ENCODE measurements around the gene RAPGEF5.

RAPGEF5 gene

GRCh38 chr7:22230238-22230637 is 126.7 kb downstream of the RAPGEF5 start:
- H3K4me1 ChIP-seq (ENCODE audit: control insufficient read depth, insufficient read depth, low read length), result no peaks in the 10 kb centered on the region
- WGBS (ENCODE audit: insufficient coverage, insufficient read length), result no CpG with 5 or more reads among the region's 2 CpGs
- no peaks in the 10 kb centered on the region for H3K27me3 ChIP-seq (ENCODE audit: control insufficient read depth, insufficient read depth, low read length)
- no peaks in the 10 kb centered on the region for H3K9me3 ChIP-seq (ENCODE audit: control insufficient read depth, insufficient read depth, low read length)
- DNase-seq (ENCODE audit: low read depth, low spot score), result no peak
- no peaks in the 10 kb centered on the region for H3K36me3 ChIP-seq (ENCODE audit: control insufficient read depth, insufficient read depth, low read length)
- H3K4me3 ChIP-seq (ENCODE audit: low read length), result no peak overlapping the region
- no peak overlapping the region for H3K27ac ChIP-seq (ENCODE audit: low read length)

GRCh38 chr7:22229148-22229547 is 127.8 kb downstream of the RAPGEF5 start:
- Histone ChIP-seq H3K27ac (ENCODE audit: low read length) (no peak overlapping the region), H3K9me3 (ENCODE audit: control insufficient read depth, insufficient read depth, low read length) (no peaks in the 10 kb centered on the region), H3K4me3 (ENCODE audit: low read length) (no peak overlapping the region), H3K4me1 (ENCODE audit: control insufficient read depth, insufficient read depth, low read length) (no peaks in the 10 kb centered on the region), H3K36me3 (ENCODE audit: control insufficient read depth, insufficient read depth, low read length) (no peaks in the 10 kb centered on the region), H3K27me3 (ENCODE audit: control insufficient read depth, insufficient read depth, low read length) (no peaks in the 10 kb centered on the region)
- DNase-seq (ENCODE audit: low read depth, low spot score), result no peak
- no CpG with 5 or more reads among the region's 2 CpGs for WGBS (ENCODE audit: insufficient coverage, insufficient read length)

DNA sequence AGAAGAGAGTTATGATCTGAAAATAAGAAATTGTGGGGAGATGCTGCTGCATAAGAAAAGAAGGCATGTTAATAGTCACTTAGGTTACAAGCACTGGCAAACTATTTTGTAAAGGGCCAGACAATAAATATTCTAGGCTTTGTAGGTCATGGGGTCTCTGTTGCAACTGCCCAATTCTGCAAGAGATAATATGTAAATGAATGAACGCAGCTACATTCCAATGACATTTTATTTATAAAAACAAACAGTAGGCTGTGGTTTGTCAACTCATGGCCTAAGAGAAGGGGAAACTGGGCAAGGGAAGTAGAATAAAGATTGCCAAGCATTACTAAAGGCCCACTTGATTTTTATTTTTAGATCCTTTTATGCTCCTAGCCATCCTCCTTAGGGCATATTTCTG is 133.1 kb downstream of the RAPGEF5 start:
- Histone ChIP-seq H3K27me3 (ENCODE audit: control insufficient read depth, insufficient read depth, low read length) (no peaks in the 10 kb centered on the region), H3K27ac (ENCODE audit: low read length) (no peak overlapping the region), H3K9me3 (ENCODE audit: control insufficient read depth, insufficient read depth, low read length) (no peaks in the 10 kb centered on the region), H3K4me3 (ENCODE audit: low read length) (no peak overlapping the region), H3K4me1 (ENCODE audit: control insufficient read depth, insufficient read depth, low read length) (no peaks in the 10 kb centered on the region), H3K36me3 (ENCODE audit: control insufficient read depth, insufficient read depth, low read length) (no peaks in the 10 kb centered on the region)
- no peak for DNase-seq (ENCODE audit: low read depth, low spot score)
- no CpG with 5 or more reads among the region's 1 CpG for WGBS (ENCODE audit: insufficient coverage, insufficient read length)

- H3K4me1 ChIP-seq (ENCODE audit: control insufficient read depth, insufficient read depth, low read length), result no peaks in the 10 kb centered on the region
- H3K27me3 ChIP-seq (ENCODE audit: control insufficient read depth, insufficient read depth, low read length), result no peaks in the 10 kb centered on the region
- H3K36me3 ChIP-seq (ENCODE audit: control insufficient read depth, insufficient read depth, low read length), result no peaks in the 10 kb centered on the region
- H3K27ac ChIP-seq (ENCODE audit: low read length), result no peak overlapping the region
- H3K9me3 ChIP-seq (ENCODE audit: control insufficient read depth, insufficient read depth, low read length), result no peaks in the 10 kb centered on the region
- no peak overlapping the region for H3K4me3 ChIP-seq (ENCODE audit: low read length)
- no CpG with 5 or more reads among the region's 4 CpGs for WGBS (ENCODE audit: insufficient coverage, insufficient read length)
- no peak for DNase-seq (ENCODE audit: low read depth, low spot score)
Measured at GRCh38 chr7:22220941-22221340, 136.0 kb downstream of the RAPGEF5 start.

DNA sequence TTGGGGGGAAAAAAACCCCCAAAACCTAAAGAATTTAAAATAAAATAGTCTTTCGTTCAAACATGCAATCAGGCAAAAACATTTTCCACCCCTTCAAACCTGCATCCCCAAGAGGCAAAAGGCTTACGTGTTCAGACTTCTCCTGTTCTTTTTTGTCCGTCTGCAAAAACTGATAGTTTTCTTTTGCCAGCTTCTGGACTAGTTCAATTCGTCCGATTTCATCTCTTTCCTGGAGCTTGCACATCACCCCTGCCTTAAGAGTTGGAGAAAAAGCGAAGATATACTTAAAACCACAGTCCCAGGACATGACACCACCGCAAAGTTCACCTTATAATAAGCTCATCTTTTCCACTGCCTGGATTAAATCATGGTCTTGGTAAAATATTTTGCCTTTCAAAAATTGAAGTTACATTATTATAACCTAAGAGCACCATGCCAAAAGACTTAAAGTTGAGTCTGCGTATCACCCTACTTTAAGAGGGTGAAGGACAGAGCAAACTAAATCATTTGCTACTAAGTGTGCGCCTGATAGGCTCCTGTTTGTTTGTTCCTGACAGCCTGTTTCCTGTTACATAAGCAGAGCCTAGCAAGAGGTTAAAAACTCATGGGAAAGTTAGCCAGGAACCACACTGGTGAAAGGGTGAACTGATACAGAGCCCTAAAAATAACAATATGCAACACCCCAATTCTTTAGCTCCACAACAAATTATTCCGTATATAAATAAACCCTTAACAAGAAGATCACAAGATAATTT is 137.0 kb downstream of the RAPGEF5 start:
- no peaks in the 10 kb centered on the region for H3K4me1 ChIP-seq (ENCODE audit: control insufficient read depth, insufficient read depth, low read length)
- DNase-seq (ENCODE audit: low read depth, low spot score), result no peak
- WGBS (ENCODE audit: insufficient coverage, insufficient read length), result 100% methylated on average over 1 of the region's 10 CpGs
- H3K27me3 ChIP-seq (ENCODE audit: control insufficient read depth, insufficient read depth, low read length), result no peaks in the 10 kb centered on the region
- H3K27ac ChIP-seq (ENCODE audit: low read length), result no peak overlapping the region
- H3K36me3 ChIP-seq (ENCODE audit: control insufficient read depth, insufficient read depth, low read length), result no peaks in the 10 kb centered on the region
- no peak overlapping the region for H3K4me3 ChIP-seq (ENCODE audit: low read length)
- H3K9me3 ChIP-seq (ENCODE audit: control insufficient read depth, insufficient read depth, low read length), result no peaks in the 10 kb centered on the region

DNA sequence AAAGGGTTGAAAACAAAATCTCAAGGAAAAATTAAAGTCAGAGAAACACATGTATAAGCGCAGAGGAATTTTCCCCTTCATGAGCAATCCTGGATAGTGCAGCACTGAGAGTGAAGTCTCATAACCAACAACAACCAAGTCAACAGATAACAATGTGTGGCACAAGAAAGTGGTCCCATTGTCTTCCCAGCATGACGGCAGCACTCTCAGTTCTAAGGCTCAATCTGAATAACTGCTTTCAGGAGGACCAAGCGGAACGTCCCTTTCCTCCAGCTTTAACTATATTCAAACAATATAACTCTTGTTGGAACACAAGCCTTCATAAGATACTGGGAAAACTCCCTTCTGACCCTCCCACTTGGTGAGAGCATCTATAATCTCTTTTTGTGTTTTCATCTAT is 137.9 kb downstream of the RAPGEF5 start:
- Histone ChIP-seq H3K9me3 (ENCODE audit: control insufficient read depth, insufficient read depth, low read length) (no peaks in the 10 kb centered on the region), H3K36me3 (ENCODE audit: control insufficient read depth, insufficient read depth, low read length) (no peaks in the 10 kb centered on the region), H3K27ac (ENCODE audit: low read length) (no peak overlapping the region), H3K4me1 (ENCODE audit: control insufficient read depth, insufficient read depth, low read length) (no peaks in the 10 kb centered on the region), H3K4me3 (ENCODE audit: low read length) (no peak overlapping the region), H3K27me3 (ENCODE audit: control insufficient read depth, insufficient read depth, low read length) (no peaks in the 10 kb centered on the region)
- no CpG with 5 or more reads among the region's 4 CpGs for WGBS (ENCODE audit: insufficient coverage, insufficient read length)
- no peak for DNase-seq (ENCODE audit: low read depth, low spot score)

- Histone ChIP-seq H3K27ac (ENCODE audit: low read length) (no peak overlapping the region), H3K4me1 (ENCODE audit: control insufficient read depth, insufficient read depth, low read length) (no peaks in the 10 kb centered on the region), H3K4me3 (ENCODE audit: low read length) (no peak overlapping the region), H3K9me3 (ENCODE audit: control insufficient read depth, insufficient read depth, low read length) (no peaks in the 10 kb centered on the region), H3K27me3 (ENCODE audit: control insufficient read depth, insufficient read depth, low read length) (no peaks in the 10 kb centered on the region), H3K36me3 (ENCODE audit: control insufficient read depth, insufficient read depth, low read length) (no peaks in the 10 kb centered on the region)
- no CpG with 5 or more reads among the region's 4 CpGs for WGBS (ENCODE audit: insufficient coverage, insufficient read length)
- no peak for DNase-seq (ENCODE audit: low read depth, low spot score)
Measured at GRCh38 chr7:22216832-22217475, 140.0 kb downstream of the RAPGEF5 start.

GRCh38 chr7:22216309-22216708 is 140.6 kb downstream of the RAPGEF5 start:
- no peak for DNase-seq (ENCODE audit: low read depth, low spot score)
- Histone ChIP-seq H3K27me3 (ENCODE audit: control insufficient read depth, insufficient read depth, low read length) (no peaks in the 10 kb centered on the region), H3K4me1 (ENCODE audit: control insufficient read depth, insufficient read depth, low read length) (no peaks in the 10 kb centered on the region), H3K36me3 (ENCODE audit: control insufficient read depth, insufficient read depth, low read length) (no peaks in the 10 kb centered on the region), H3K27ac (ENCODE audit: low read length) (no peak overlapping the region), H3K9me3 (ENCODE audit: control insufficient read depth, insufficient read depth, low read length) (no peaks in the 10 kb centered on the region), H3K4me3 (ENCODE audit: low read length) (no peak overlapping the region)
- WGBS (ENCODE audit: insufficient coverage, insufficient read length), result no CpG with 5 or more reads among the region's 1 CpG

GRCh38 chr7:22214000-22214399 is 143.0 kb downstream of the RAPGEF5 start:
- Histone ChIP-seq H3K9me3 (ENCODE audit: control insufficient read depth, insufficient read depth, low read length) (no peaks in the 10 kb centered on the region), H3K4me1 (ENCODE audit: control insufficient read depth, insufficient read depth, low read length) (no peaks in the 10 kb centered on the region), H3K27me3 (ENCODE audit: control insufficient read depth, insufficient read depth, low read length) (no peaks in the 10 kb centered on the region), H3K4me3 (ENCODE audit: low read length) (no peak overlapping the region), H3K36me3 (ENCODE audit: control insufficient read depth, insufficient read depth, low read length) (no peaks in the 10 kb centered on the region), H3K27ac (ENCODE audit: low read length) (no peak overlapping the region)
- WGBS (ENCODE audit: insufficient coverage, insufficient read length), result no CpG with 5 or more reads among the region's 3 CpGs
- DNase-seq (ENCODE audit: low read depth, low spot score), result no peak

DNA sequence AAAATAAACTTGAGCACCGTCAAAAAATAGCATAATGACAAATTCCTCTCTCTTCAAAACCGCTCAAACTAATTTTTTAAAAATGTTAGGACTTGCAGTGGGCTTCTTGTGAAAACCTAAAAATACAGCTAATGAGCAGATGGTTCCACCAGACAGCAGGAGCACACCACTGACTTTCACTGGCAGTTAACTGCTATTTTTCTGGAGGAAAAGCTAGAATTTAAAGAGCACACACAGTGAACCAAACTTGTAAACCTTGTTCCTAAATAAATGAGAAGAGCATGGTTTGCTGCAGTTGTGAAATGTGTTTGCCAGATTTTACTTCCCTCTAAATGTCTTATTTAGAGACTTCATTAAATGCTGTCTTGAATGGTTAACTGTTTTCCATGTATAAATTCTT is 143.9 kb downstream of the RAPGEF5 start:
- no peak for DNase-seq (ENCODE audit: low read depth, low spot score)
- Histone ChIP-seq H3K4me3 (ENCODE audit: low read length) (no peak overlapping the region), H3K27ac (ENCODE audit: low read length) (no peak overlapping the region), H3K4me1 (ENCODE audit: control insufficient read depth, insufficient read depth, low read length) (no peaks in the 10 kb centered on the region), H3K36me3 (ENCODE audit: control insufficient read depth, insufficient read depth, low read length) (no peaks in the 10 kb centered on the region), H3K9me3 (ENCODE audit: control insufficient read depth, insufficient read depth, low read length) (no peaks in the 10 kb centered on the region), H3K27me3 (ENCODE audit: control insufficient read depth, insufficient read depth, low read length) (no peaks in the 10 kb centered on the region)
- WGBS (ENCODE audit: insufficient coverage, insufficient read length), result 100% methylated on average over 2 of the region's 2 CpGs

- Histone ChIP-seq H3K36me3 (ENCODE audit: control insufficient read depth, insufficient read depth, low read length) (no peaks in the 10 kb centered on the region), H3K4me3 (ENCODE audit: low read length) (no peak overlapping the region), H3K9me3 (ENCODE audit: control insufficient read depth, insufficient read depth, low read length) (no peaks in the 10 kb centered on the region), H3K27ac (ENCODE audit: low read length) (no peak overlapping the region), H3K27me3 (ENCODE audit: control insufficient read depth, insufficient read depth, low read length) (no peaks in the 10 kb centered on the region), H3K4me1 (ENCODE audit: control insufficient read depth, insufficient read depth, low read length) (no peaks in the 10 kb centered on the region)
- no CpG with 5 or more reads among the region's 2 CpGs for WGBS (ENCODE audit: insufficient coverage, insufficient read length)
- no peak for DNase-seq (ENCODE audit: low read depth, low spot score)
Measured at GRCh38 chr7:22210967-22211366, 146.0 kb downstream of the RAPGEF5 start.
